Esophagus muscularis mucosa (tissue), 4 donors: ENCODE data around the gene ABHD12. TPM values are rescaled to one million over a fixed set of nuclear protein-coding genes. Genes with fewer than 3 reads are reported as not detected.

ENCODE experiments used
- DNase-seq: peaks from one replicate; pipeline ENCODE4 v3.0.0-alpha.2; 2017; ENCODE audit errors: extremely low spot score
- H3K27ac ChIP-seq, 4 donors: fragments of 200-600 bp; sonication (generic); replicated peaks in 1 of 4; 1 replicate in 3 of 4; 2 replicates in 1 of 4; pipeline ENCODE4 v1.5.1; 2016 to 2019; ENCODE audit warnings: mild to moderate bottlenecking in 1 of 4
- H3K27me3 ChIP-seq, 4 donors: fragments of 200-600 bp; sonication (generic); one replicate each; pipeline versions ENCODE4 v1.5.1 to v1.6.0; 2016 to 2019
- H3K36me3 ChIP-seq, 4 donors: fragments of 200-600 bp; sonication (generic); one replicate each; pipeline ENCODE4 v1.5.1; 2016 to 2019
- H3K4me1 ChIP-seq, 4 donors: fragments of 200-600 bp; sonication (generic); one replicate each; pipeline ENCODE4 v1.5.1; 2016 to 2019
- H3K4me3 ChIP-seq, 4 donors: fragments of 200-600 bp; sonication (generic); 1 replicate in 2 of 4; 2 replicates in 2 of 4; pipeline ENCODE4 v1.5.1; 2016 to 2019; ENCODE audit warnings: mild to moderate bottlenecking in 4 of 4, moderate library complexity in 1 of 4
- H3K9me3 ChIP-seq, 4 donors: fragments of 200-600 bp; sonication (generic); 1 replicate in 3 of 4; 2 replicates in 1 of 4; pipeline ENCODE4 v1.5.1; 2016 to 2019
- CTCF ChIP-seq, 3 experiments: fragments of 200-600 bp in 2 of 3; fragments of 450-650 bp in 1 of 3; sonication (generic) in 2 of 3; IDR thresholded peaks; one replicate each; pipeline ENCODE4 v1.5.1; 2017 to 2019; ENCODE audit warnings: antibody characterized with exemption in 3 of 3, mild to moderate bottlenecking in 2 of 3, moderate library complexity in 1 of 3
- EP300 ChIP-seq: sonication (generic); formaldehyde crosslinking; IDR thresholded peaks from one replicate; pipeline ENCODE4 v1.6.1; 2017; ENCODE audit warnings: antibody characterized with exemption
- POLR2A ChIP-seq: fragments of 450-650 bp; IDR thresholded peaks from one replicate; pipeline ENCODE4 v1.6.1; 2017; ENCODE audit warnings: antibody characterized with exemption, moderate library complexity, mild to moderate bottlenecking, low read depth
- POLR2AphosphoS5 ChIP-seq, 2 donors: sonication (generic); formaldehyde crosslinking; IDR thresholded peaks; one replicate each; pipeline ENCODE4 v1.6.1; 2017; ENCODE audit warnings: antibody characterized with exemption in 2 of 2
- WGBS: methylation state at CpG from one replicate; pipeline ENCODE4 v1.1.5; 2018; 5-methylcytosine and 5-hydroxymethylcytosine counted together
- intact Hi-C: fragments of 100-400 bp; cut with DNase I; formaldehyde crosslinking; loops from one replicate; pipeline ENCODE4 v1.15.1; 2023
- total RNA-seq, 4 donors: library from RNA; depleted of rRNA; stranded (reverse); fragments of >200 nt; gene quantifications; one replicate each; pipeline versions ENCODE4 v1.1.0 to v1.2.1, GENCODE V29; 2016

Gene ABHD12
- total RNA-seq, result 10 to 100 TPM; 27.0 to 41.6 (median 35.4) TPM

GRCh38 chr20:25390538-25391528, at the start of gene ABHD12:
TSS of gene ABHD12 (minus strand) at chr20:25390835. CDS start at chr20:25390703, 132 bp downstream.
- H3K9me3 ChIP-seq, result no peaks in the 10 kb centered on the region
- H3K4me3 ChIP-seq, result peak within 1 kb of the TSS; percentile 77 to 92 (median 90)
- H3K4me1 ChIP-seq, result peaks cover 4 to 20% (median 19%) of the 10 kb centered on the region in 4 donors
- H3K27ac ChIP-seq, result peak within 1 kb of the TSS; percentile 92 to 98 (median 94)
- no peak for TF ChIP-seq POLR2A
- TF ChIP-seq POLR2AphosphoS5 (IDR thresholded peaks at IDR 0.05), result peak; percentile 86 to 91
- DNase-seq, result peak; percentile 99
- intact Hi-C loops, result loop anchor here (2.0 to 5.0 kb wide), 3 partner anchors 142 to 399 kb away; partner anchors contain the start of genes APMAP, ENTPD6 and PYGB
- H3K27me3 ChIP-seq, result no peaks in the 10 kb centered on the region
- WGBS, result under 1% methylated on average over 20 of the region's 91 CpGs
- no peaks in the 10 kb centered on the region for H3K36me3 ChIP-seq

GRCh38 chr20:25439328-25439727, 48.7 kb upstream of the ABHD12 start:
- Histone ChIP-seq H3K36me3 (no peaks in the 10 kb centered on the region), H3K4me3 (no peak overlapping the region), H3K27me3 (no peaks in the 10 kb centered on the region), H3K9me3 (no peaks in the 10 kb centered on the region), H3K4me1 (peaks cover 0 to 8% (median 6%) of the 10 kb centered on the region in 4 donors), H3K27ac (no peak overlapping the region)
- intact Hi-C loops, result no loop called here
- no peak for DNase-seq
- WGBS, result 78% methylated on average over 3 of the region's 3 CpGs
- TF ChIP-seq CTCF (IDR thresholded peaks at IDR 0.05), result no peak
- no peak for TF ChIP-seq EP300
- no peak for TF ChIP-seq POLR2A
- no peak for TF ChIP-seq POLR2AphosphoS5 (IDR thresholded peaks at IDR 0.05)

- no peak for TF ChIP-seq EP300
- no peak for TF ChIP-seq POLR2A
- TF ChIP-seq CTCF (IDR thresholded peaks at IDR 0.05), result no peak
- TF ChIP-seq POLR2AphosphoS5 (IDR thresholded peaks at IDR 0.05), result no peak
- H3K4me1 ChIP-seq, result peaks cover 0 to 8% (median 6%) of the 10 kb centered on the region in 4 donors
- intact Hi-C loops, result no loop called here
- H3K27me3 ChIP-seq, result no peaks in the 10 kb centered on the region
- no peaks in the 10 kb centered on the region for H3K9me3 ChIP-seq
- 37% methylated on average over 4 of the region's 4 CpGs for WGBS
- DNase-seq, result no peak
- no peaks in the 10 kb centered on the region for H3K36me3 ChIP-seq
- H3K4me3 ChIP-seq, result no peak overlapping the region
- H3K27ac ChIP-seq, result no peak overlapping the region
Measured at GRCh38 chr20:25437153-25437581, 46.5 kb upstream of the ABHD12 start.

GRCh38 chr20:25424536-25424935, 33.9 kb upstream of the ABHD12 start:
- TF ChIP-seq EP300 (no peak), POLR2AphosphoS5 (IDR thresholded peaks at IDR 0.05) (no peak), CTCF (IDR thresholded peaks at IDR 0.05) (no peak), POLR2A (no peak)
- DNase-seq, result no peak
- intact Hi-C loops, result no loop called here

GRCh38 chr20:25422032-25422431, 31.4 kb upstream of the ABHD12 start:
- 73% methylated on average over 4 of the region's 4 CpGs for WGBS
- TF ChIP-seq EP300 (no peak), POLR2AphosphoS5 (IDR thresholded peaks at IDR 0.05) (no peak), CTCF (IDR thresholded peaks at IDR 0.05) (no peak), POLR2A (no peak)
- Histone ChIP-seq H3K4me3 (no peak overlapping the region), H3K27ac (no peak overlapping the region), H3K4me1 (no peaks in the 10 kb centered on the region), H3K9me3 (no peaks in the 10 kb centered on the region), H3K36me3 (no peaks in the 10 kb centered on the region), H3K27me3 (no peaks in the 10 kb centered on the region)
- no peak for DNase-seq
- intact Hi-C loops, result no loop called here

More at GRCh38 chr20:25424536-25424935, 33.9 kb upstream of the ABHD12 start:
- 92% methylated on average over 3 of the region's 3 CpGs for WGBS
- H3K9me3 ChIP-seq, result no peaks in the 10 kb centered on the region
- no peaks in the 10 kb centered on the region for H3K36me3 ChIP-seq
- H3K27me3 ChIP-seq, result no peaks in the 10 kb centered on the region
- no peaks in the 10 kb centered on the region for H3K4me1 ChIP-seq
- no peak overlapping the region for H3K27ac ChIP-seq
- no peak overlapping the region for H3K4me3 ChIP-seq
